Caco-2 (cell line): ENCODE data around the gene PPM1K. TPM values are rescaled to one million over a fixed set of nuclear protein-coding genes. Genes with fewer than 3 reads are reported as not detected.

ENCODE experiments used
- BruUV-seq: library from RNA; stranded (reverse); fragments of 400-500 nt; replicated peaks from 2 replicates; lab custom pipeline; 2021; lab: Mats Ljungman, UMichigan
- CTCF ChIA-PET: fragments of 300-600 bp; sonication (Branson Sonifier 250); formaldehyde crosslinking; loops from one replicate; lab custom pipeline; 2022; ENCODE audit warnings: antibody characterized with exemption; lab: Charles Lee
- POLR2A ChIA-PET: fragments of 300-600 bp; sonication (Branson Sonifier 250); formaldehyde crosslinking; loops from one replicate; lab custom pipeline; 2022; ENCODE audit warnings: antibody characterized with exemption; lab: Charles Lee
- DNase-seq, 2 experiments: peaks; one replicate each; pipeline versions ENCODE4 v3.0.0 to v3.0.0-alpha.2; 2020 to 2022
- H3K27me3 ChIP-seq: replicated peaks from 2 replicates; pipeline ENCODE4 v1.6.0; 2011; ENCODE audit warnings: low read length; ENCODE audit not compliant: control insufficient read depth, insufficient read depth
- H3K36me3 ChIP-seq: 2 replicates; pipeline ENCODE4 v1.5.1; 2011; ENCODE audit warnings: low read length; ENCODE audit not compliant: control insufficient read depth, insufficient read depth
- H3K4me1 ChIP-seq: fragments of 250-450 bp; sonication (Bioruptor Pico); 2 replicates; pipeline ENCODE4 v1.5.1; 2020; ENCODE audit warnings: mild to moderate bottlenecking
- H3K4me3 ChIP-seq: 2 replicates; pipeline ENCODE4 v1.5.1; 2011; ENCODE audit warnings: low read depth, mild to moderate bottlenecking, control low read depth, low read length
- H3K9me3 ChIP-seq: fragments of 250-450 bp; sonication (Bioruptor Pico); 2 replicates; pipeline ENCODE4 v1.5.1; 2020; ENCODE audit warnings: mild to moderate bottlenecking, moderate library complexity
- H3K27ac Mint-ChIP-seq: one replicate; pipeline ENCODE4 v1.8.0; 2022; ENCODE audit warnings: mixed read lengths; ENCODE audit not compliant: unreplicated experiment
- H3K27me3 Mint-ChIP-seq: one replicate; pipeline ENCODE4 v1.8.0; 2022; ENCODE audit warnings: mixed read lengths; ENCODE audit not compliant: insufficient read depth, unreplicated experiment
- H3K36me3 Mint-ChIP-seq: one replicate; pipeline ENCODE4 v1.8.0; 2022; ENCODE audit warnings: mild to moderate bottlenecking, mixed read lengths; ENCODE audit not compliant: insufficient read depth, unreplicated experiment
- H3K4me1 Mint-ChIP-seq: one replicate; pipeline ENCODE4 v1.8.0; 2022; ENCODE audit warnings: low read depth, mixed read lengths; ENCODE audit not compliant: unreplicated experiment
- H3K4me3 Mint-ChIP-seq: one replicate; pipeline ENCODE4 v1.8.0; 2022; ENCODE audit warnings: mild to moderate bottlenecking, moderate library complexity, mixed read lengths; ENCODE audit not compliant: unreplicated experiment
- H3K9me3 Mint-ChIP-seq: one replicate; pipeline ENCODE4 v1.8.0; 2022; ENCODE audit warnings: mixed read lengths; ENCODE audit not compliant: unreplicated experiment
- CTCF ChIP-seq, 2 experiments: fragments of 200-600 bp in 1 of 2; IDR thresholded peaks; 1 replicate in 1 of 2; 2 replicates in 1 of 2; pipeline versions ENCODE4 v1.5.1 to v1.8.0; 2011 to 2022; ENCODE audit warnings: antibody characterized with exemption in 1 of 2, control low read depth in 1 of 2, inconsistent platforms in 1 of 2, low read depth in 1 of 2, low read length in 1 of 2, mild to moderate bottlenecking in 1 of 2, moderate library complexity in 1 of 2; ENCODE audit not compliant: insufficient read depth in 1 of 2, severe bottlenecking in 1 of 2, unreplicated experiment in 1 of 2
- intact Hi-C: fragments of 100-400 bp; cut with micrococcal nuclease; formaldehyde crosslinking; loops from one replicate; pipeline ENCODE4 v1.10.0; 2022; ENCODE audit not compliant: unreplicated experiment
- total RNA-seq: library from RNA; stranded (reverse); gene quantifications from 2 replicates; pipeline ENCODE4 v1.2.3, GENCODE V29; 2022

PPM1K gene
- total RNA-seq, 1 experiment from 2014 or later = 23.8 TPM

- H3K4me3 ChIP-seq = no peak overlapping the region
- no peaks in the 10 kb centered on the region for H3K27me3 Mint-ChIP-seq
- intact Hi-C loops = loop anchor here (2.0 kb wide), 1 partner anchor 237 kb away; no protein-coding TSS in a partner anchor
These were observed 6.6 kb downstream of the PPM1K start for GRCh38 chr4:88277711-88278225.

GRCh38 chr4:88276952-88277710, 7.2 kb downstream of the PPM1K start:
- DNase-seq = peak in 1 of 2 experiments; percentile 21
- Mint-ChIP-seq H3K27ac (no peak overlapping the region), H3K4me1 (peaks cover 19% of the 10 kb centered on the region), H3K36me3 (no peaks in the 10 kb centered on the region), H3K27me3 (no peaks in the 10 kb centered on the region), H3K4me3 (peak overlapping the region; percentile 50), H3K9me3 (no peaks in the 10 kb centered on the region)
- ChIA-PET POLR2A (no interaction called here), CTCF (no interaction called here)
- Histone ChIP-seq H3K9me3 (no peaks in the 10 kb centered on the region), H3K4me1 (peaks cover 66% of the 10 kb centered on the region), H3K27me3 (no peaks in the 10 kb centered on the region), H3K36me3 (no peaks in the 10 kb centered on the region; the same call in 1 of the 2 replicates), H3K4me3 (no peak overlapping the region)
- TF ChIP-seq CTCF (IDR thresholded peaks at IDR 0.05; ENCODE audit: insufficient read depth in 1 of 2, low read depth in 1 of 2, low read length in 1 of 2, severe bottlenecking in 1 of 2, unreplicated experiment in 1 of 2) = no peak
- BruUV-seq = no TSS peak
- intact Hi-C loops = loop anchor here (2.0 kb wide), 1 partner anchor 238 kb away; no protein-coding TSS in a partner anchor

More at GRCh38 chr4:88277711-88278225, 6.6 kb downstream of the PPM1K start:
- no peak for TF ChIP-seq CTCF (IDR thresholded peaks at IDR 0.05; ENCODE audit: insufficient read depth in 1 of 2, low read depth in 1 of 2, low read length in 1 of 2, severe bottlenecking in 1 of 2, unreplicated experiment in 1 of 2)
- ChIA-PET POLR2A (no interaction called here), CTCF (no interaction called here)
- Mint-ChIP-seq H3K36me3 (no peaks in the 10 kb centered on the region), H3K4me1 (peaks cover 20% of the 10 kb centered on the region), H3K27ac (no peak overlapping the region), H3K9me3 (no peaks in the 10 kb centered on the region), H3K4me3 (peak overlapping the region; percentile 50)
- Histone ChIP-seq H3K36me3 (no peaks in the 10 kb centered on the region; the same call in 1 of the 2 replicates), H3K9me3 (no peaks in the 10 kb centered on the region), H3K4me1 (peaks cover 70% of the 10 kb centered on the region), H3K27me3 (no peaks in the 10 kb centered on the region)
- no peak for DNase-seq
- no TSS peak for BruUV-seq

- no TSS peak for BruUV-seq
- Mint-ChIP-seq H3K9me3 (no peaks in the 10 kb centered on the region), H3K4me3 (peak overlapping the region; percentile 29), H3K36me3 (no peaks in the 10 kb centered on the region), H3K4me1 (peaks cover 13% of the 10 kb centered on the region), H3K27me3 (no peaks in the 10 kb centered on the region), H3K27ac (no peak overlapping the region)
- no peak for TF ChIP-seq CTCF (IDR thresholded peaks at IDR 0.05; ENCODE audit: insufficient read depth in 1 of 2, low read depth in 1 of 2, low read length in 1 of 2, severe bottlenecking in 1 of 2, unreplicated experiment in 1 of 2)
- intact Hi-C loops = loop anchor here (2.0 kb wide), 1 partner anchor 239 kb away; no protein-coding TSS in a partner anchor
- no peaks in the 10 kb centered on the region for H3K27me3 ChIP-seq
- ChIA-PET CTCF (no interaction called here), POLR2A (no interaction called here)
- H3K36me3 ChIP-seq = no peaks in the 10 kb centered on the region; the same call in 1 of the 2 replicates
- no peak overlapping the region for H3K4me3 ChIP-seq
- H3K4me1 ChIP-seq = peaks cover 56% of the 10 kb centered on the region
- no peaks in the 10 kb centered on the region for H3K9me3 ChIP-seq
- no peak for DNase-seq
These were observed 8.3 kb downstream of the PPM1K start for GRCh38 chr4:88275949-88276515.
